Lung (tissue), 12 donors: Measurements from ENCODE around the gene G2E3. TPM values are rescaled to one million over a fixed set of nuclear protein-coding genes. Genes with fewer than 3 reads are reported as not detected.

Experiments
- ATAC-seq: fragments of 200-7000 bp; cut with Tn5 transposase; one replicate; pipeline ENCODE4 v1.9.1; 2020; ENCODE audit warnings: moderate number of reproducible peaks; ENCODE audit not compliant: insufficient read depth, low FRiP score
- DNase-seq, 3 donors: peaks; one replicate each; pipeline ENCODE4 v3.0.0-alpha.2; 2013 to 2017
- H3K27ac ChIP-seq, 2 donors: one replicate each; pipeline ENCODE4 v1.5.1; 2013; ENCODE audit warnings: mild to moderate bottlenecking in 2 of 2, moderate library complexity in 2 of 2, control low read depth in 1 of 2, inconsistent platforms in 1 of 2, low read depth in 1 of 2, low read length in 1 of 2
- H3K27me3 ChIP-seq, 3 donors: one replicate each; pipeline ENCODE4 v1.5.1; 2013; ENCODE audit warnings: low read length in 2 of 3; ENCODE audit not compliant: control insufficient read depth in 3 of 3, insufficient read depth in 3 of 3
- H3K36me3 ChIP-seq, 4 donors: one replicate each; pipeline ENCODE4 v1.5.1; 2013; ENCODE audit warnings: low read length in 4 of 4, mild to moderate bottlenecking in 1 of 4, moderate library complexity in 1 of 4; ENCODE audit not compliant: control insufficient read depth in 4 of 4, insufficient read depth in 4 of 4
- H3K4me1 ChIP-seq, 5 donors: one replicate each; pipeline ENCODE4 v1.5.1; 2013; ENCODE audit warnings: low read length in 5 of 5, mild to moderate bottlenecking in 2 of 5, moderate library complexity in 1 of 5; ENCODE audit not compliant: control insufficient read depth in 5 of 5, insufficient read depth in 5 of 5
- H3K4me3 ChIP-seq: one replicate; pipeline ENCODE4 v1.5.1; 2013; ENCODE audit warnings: mild to moderate bottlenecking, control low read depth, moderate library complexity
- H3K9ac ChIP-seq, 2 donors: one replicate each; pipeline ENCODE4 v1.5.1; 2013; ENCODE audit warnings: low read length in 2 of 2, control low read depth in 1 of 2; ENCODE audit not compliant: insufficient read depth in 1 of 2
- H3K9me3 ChIP-seq, 4 donors: one replicate each; pipeline ENCODE4 v1.5.1; 2013; ENCODE audit warnings: low read length in 3 of 4, mild to moderate bottlenecking in 1 of 4, moderate library complexity in 1 of 4; ENCODE audit not compliant: control insufficient read depth in 4 of 4, insufficient read depth in 3 of 4
- WGBS, 2 donors: extraction: QIAGEN DNeasy Blood & Tissue Kit; methylation state at CpG; one replicate each; pipeline ENCODE4 v1.1.7; 2013; 5-methylcytosine and 5-hydroxymethylcytosine counted together
- polyA plus RNA-seq, 2 donors: library from polyadenylated mRNA; stranded (reverse); fragments of 200-250 nt; gene quantifications; one replicate each; pipeline ENCODE4 v1.2.1, GENCODE V29; 2013
- total RNA-seq, 2 donors: library from RNA; depleted of rRNA in 1 of 2; stranded (reverse); fragments of >200 nt in 1 of 2; gene quantifications; one replicate each; pipeline ENCODE4 v1.2.1, GENCODE V29; 2014 to 2021
- TF ChIP-seq, protein P1 (sequence below): IDR thresholded peaks from 2 replicates; pipeline ENCODE4 v1.5.1; 2012; ENCODE audit warnings: mild to moderate bottlenecking; ENCODE audit errors: control extremely low read depth, extremely low read depth
- donor health status: control.
- donor health status: control.
- donor health status: Bipolar disorder and iron deficiency.
- donor health status: healthy.
- donor health status: DM: yes; HTN: yes; CAD: no.

Gene G2E3
- total and polyA plus RNA-seq, 4 donors, result 3.8 to 24.5 (median 8.5) TPM

DNA sequence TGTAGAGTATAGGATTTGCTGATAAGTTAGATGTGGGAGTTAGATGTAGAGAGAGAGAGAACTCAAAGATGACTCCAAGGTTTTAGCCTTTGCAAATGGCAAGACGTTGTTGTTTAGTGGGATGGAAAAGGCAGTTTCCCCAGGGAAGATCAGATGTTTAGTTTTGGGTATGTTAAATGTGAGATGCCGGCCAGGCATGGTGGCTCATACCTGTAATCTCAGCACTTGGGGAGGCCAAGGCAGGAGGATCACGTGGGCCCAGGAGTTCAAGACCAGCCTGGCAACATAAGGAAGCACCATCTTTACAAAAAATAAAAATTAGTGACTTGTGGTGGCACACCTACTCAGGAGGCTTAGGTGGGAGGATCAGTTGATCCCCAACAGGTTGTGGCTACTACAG lies 96.7 kb downstream of the G2E3 start:
- TF ChIP-seq, protein P1, sequence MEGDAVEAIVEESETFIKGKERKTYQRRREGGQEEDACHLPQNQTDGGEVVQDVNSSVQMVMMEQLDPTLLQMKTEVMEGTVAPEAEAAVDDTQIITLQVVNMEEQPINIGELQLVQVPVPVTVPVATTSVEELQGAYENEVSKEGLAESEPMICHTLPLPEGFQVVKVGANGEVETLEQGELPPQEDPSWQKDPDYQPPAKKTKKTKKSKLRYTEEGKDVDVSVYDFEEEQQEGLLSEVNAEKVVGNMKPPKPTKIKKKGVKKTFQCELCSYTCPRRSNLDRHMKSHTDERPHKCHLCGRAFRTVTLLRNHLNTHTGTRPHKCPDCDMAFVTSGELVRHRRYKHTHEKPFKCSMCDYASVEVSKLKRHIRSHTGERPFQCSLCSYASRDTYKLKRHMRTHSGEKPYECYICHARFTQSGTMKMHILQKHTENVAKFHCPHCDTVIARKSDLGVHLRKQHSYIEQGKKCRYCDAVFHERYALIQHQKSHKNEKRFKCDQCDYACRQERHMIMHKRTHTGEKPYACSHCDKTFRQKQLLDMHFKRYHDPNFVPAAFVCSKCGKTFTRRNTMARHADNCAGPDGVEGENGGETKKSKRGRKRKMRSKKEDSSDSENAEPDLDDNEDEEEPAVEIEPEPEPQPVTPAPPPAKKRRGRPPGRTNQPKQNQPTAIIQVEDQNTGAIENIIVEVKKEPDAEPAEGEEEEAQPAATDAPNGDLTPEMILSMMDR, result no peak
- peaks cover 14 to 48% (median 31%) of the 10 kb centered on the region in 4 donors for H3K36me3 ChIP-seq
- no peak overlapping the region for H3K9ac ChIP-seq
- no peak for ATAC-seq
- 93 to 95% methylated on average over 3 of the region's 3 CpGs for WGBS, 2 donors
- no peak overlapping the region for H3K27ac ChIP-seq
- H3K27me3 ChIP-seq, result no peaks in the 10 kb centered on the region
- no peaks in the 10 kb centered on the region for H3K9me3 ChIP-seq
- H3K4me1 ChIP-seq, result no peaks in the 10 kb centered on the region
- no peak overlapping the region for H3K4me3 ChIP-seq
- no peak for DNase-seq

DNA sequence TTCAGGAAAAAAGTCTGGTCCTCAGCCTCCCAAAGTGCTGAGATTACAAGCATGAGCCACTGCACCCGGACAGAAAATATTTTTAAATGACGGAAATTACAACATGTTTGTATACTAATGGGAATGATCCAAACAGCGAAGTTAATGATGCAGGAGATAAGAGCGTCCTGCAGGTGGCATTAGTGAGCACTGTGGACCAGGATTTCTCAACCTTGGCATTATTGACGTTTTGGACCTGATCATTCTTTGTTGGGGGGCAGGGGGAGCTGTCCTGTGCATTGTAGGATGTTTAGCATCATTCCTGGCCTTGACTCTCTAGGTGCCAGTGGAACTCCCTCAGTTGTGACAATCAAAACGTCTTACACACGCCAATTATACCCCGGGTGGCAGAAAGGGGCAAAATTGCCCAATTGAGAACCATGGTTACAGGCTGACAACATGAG lies 97.3 kb downstream of the G2E3 start:
- Histone ChIP-seq H3K9ac (no peak overlapping the region), H3K27ac (no peak overlapping the region), H3K27me3 (no peaks in the 10 kb centered on the region), H3K36me3 (peaks cover 14 to 52% (median 34%) of the 10 kb centered on the region in 4 donors), H3K9me3 (no peaks in the 10 kb centered on the region), H3K4me3 (no peak overlapping the region), H3K4me1 (no peaks in the 10 kb centered on the region)
- TF ChIP-seq, protein P1, result peak; percentile 26
- ATAC-seq (peak; percentile 77), DNase-seq (peak; percentile 23 to 46 (median 26))
- WGBS, 2 donors, result 55 to 58% methylated on average over 8 of the region's 8 CpGs

- Histone ChIP-seq H3K27me3 (no peaks in the 10 kb centered on the region), H3K4me1 (no peaks in the 10 kb centered on the region), H3K9me3 (no peaks in the 10 kb centered on the region), H3K9ac (no peak overlapping the region), H3K36me3 (peaks cover 14 to 46% (median 29%) of the 10 kb centered on the region in 4 donors), H3K27ac (no peak overlapping the region), H3K4me3 (no peak overlapping the region)
- ATAC-seq, result no peak
- TF ChIP-seq, protein P1, result no peak
- DNase-seq, result no peak
- 78 to 81% methylated on average over 2 of the region's 2 CpGs for WGBS, 2 donors
Observed at GRCh38 chr14:30657050-30657449, 98.1 kb downstream of the G2E3 start.

- TF ChIP-seq, protein P1, result no peak
- ATAC-seq (no peak), DNase-seq (peak in 2 of 3 donors; percentile 20 to 22)
- Histone ChIP-seq H3K9me3 (no peaks in the 10 kb centered on the region), H3K36me3 (peaks cover 12 to 50% (median 28%) of the 10 kb centered on the region in 4 donors), H3K4me1 (no peaks in the 10 kb centered on the region), H3K27me3 (no peaks in the 10 kb centered on the region), H3K9ac (no peak overlapping the region), H3K27ac (no peak overlapping the region), H3K4me3 (no peak overlapping the region)
- WGBS, 2 donors, result 59 to 63% methylated on average over 2 of the region's 2 CpGs
Observed at GRCh38 chr14:30657606-30658163, 98.7 kb downstream of the G2E3 start.
